GM12878 (cell line): Measurements from ENCODE around the gene HNRNPH1.

ENCODE experiments used
- EP300 ChIP-seq, 2 experiments: fragments of 150-350 bp in 1 of 2; IDR thresholded peaks; 2 replicates each; pipeline ENCODE4 v1.6.1; 2011 to 2012; ENCODE audit warnings: low read depth in 2 of 2, low read length in 2 of 2, borderline replicate concordance in 1 of 2, improper control_type of control experiment in 1 of 2, inconsistent platforms in 1 of 2; ENCODE audit not compliant: control insufficient read depth in 1 of 2
- HDAC2 ChIP-seq: fragments of 200-600 bp; sonication (generic); IDR thresholded peaks from 2 replicates; pipeline ENCODE4 v1.6.1; 2017
- POLR2A ChIP-seq: IDR thresholded peaks from 2 replicates; pipeline ENCODE4 v1.6.1; 2011; ENCODE audit warnings: low read depth, mild to moderate bottlenecking, low read length
- RAD21 ChIP-seq: IDR thresholded peaks from 2 replicates; pipeline ENCODE4 v1.6.1; 2011; ENCODE audit warnings: mild to moderate bottlenecking, low read depth, low read length, moderate library complexity; ENCODE audit not compliant: insufficient read depth
- RFX5 ChIP-seq: IDR thresholded peaks from 2 replicates; pipeline ENCODE4 v1.6.1; 2011; ENCODE audit warnings: low read depth, low read length, improper control_type of control experiment
- STAT3 ChIP-seq: IDR thresholded peaks from 2 replicates; pipeline ENCODE4 v1.6.1; 2011; ENCODE audit warnings: low read depth, low read length, improper control_type of control experiment
- ZNF384 ChIP-seq: IDR thresholded peaks from 2 replicates; pipeline ENCODE4 v1.6.1; 2012; ENCODE audit warnings: low read depth, mild to moderate bottlenecking, low read length, improper control_type of control experiment, borderline replicate concordance
- TF ChIP-seq, protein P1 (sequence below): IDR thresholded peaks from 2 replicates; pipeline ENCODE4 v1.6.1; 2012; ENCODE audit warnings: mild to moderate bottlenecking, low read depth, low read length
- TF ChIP-seq, protein P2 (sequence below), 3 experiments: IDR thresholded peaks in 2 of 3; conservative IDR thresholded peaks in 1 of 3; 2 replicates each; pipeline ENCODE4 v1.5.1; 2011; ENCODE audit warnings: low read depth in 3 of 3, low read length in 3 of 3, mild to moderate bottlenecking in 3 of 3, control low read depth in 2 of 3, moderate library complexity in 2 of 3, inconsistent platforms in 1 of 3, mixed read lengths in 1 of 3; ENCODE audit not compliant: control insufficient read depth in 2 of 3, insufficient read depth in 1 of 3; ENCODE audit errors: extremely low read depth in 1 of 3
- TF ChIP-seq, protein P3 (sequence below): IDR thresholded peaks from 2 replicates; pipeline ENCODE4 v1.6.1; 2011; ENCODE audit warnings: borderline replicate concordance, low read depth, mild to moderate bottlenecking, moderate library complexity, mixed read lengths, low read length; ENCODE audit not compliant: insufficient read depth; ENCODE audit errors: extremely low read length

DNA sequence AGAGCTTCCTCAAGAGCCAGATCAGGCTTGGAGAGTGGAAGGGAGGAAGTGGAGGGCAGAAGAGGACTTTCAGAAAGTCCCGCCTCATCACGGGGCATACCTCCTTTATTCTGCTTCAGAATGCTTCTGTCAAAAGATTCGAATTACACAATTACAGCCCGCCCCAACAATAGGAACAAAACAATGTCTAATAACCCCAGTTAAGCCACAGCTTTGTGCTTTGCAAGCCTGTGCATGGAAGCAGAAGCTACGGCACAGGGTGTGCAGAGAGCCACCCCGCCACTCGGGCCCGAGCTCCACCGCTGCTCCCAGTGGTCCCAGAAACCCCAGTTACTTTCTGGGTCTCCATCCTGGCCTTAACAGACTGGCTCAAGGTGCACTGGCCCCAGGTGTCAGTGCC, 23.5 kb downstream of the HNRNPH1 start:
- no peak for TF ChIP-seq STAT3
- TF ChIP-seq POLR2A = no peak
- no peak for TF ChIP-seq EP300 (IDR thresholded peaks at IDR 0.05; ENCODE audit: borderline replicate concordance in 1 of 2, control insufficient read depth in 1 of 2, low read depth in 2 of 2, low read length in 2 of 2)
- TF ChIP-seq, protein P1, sequence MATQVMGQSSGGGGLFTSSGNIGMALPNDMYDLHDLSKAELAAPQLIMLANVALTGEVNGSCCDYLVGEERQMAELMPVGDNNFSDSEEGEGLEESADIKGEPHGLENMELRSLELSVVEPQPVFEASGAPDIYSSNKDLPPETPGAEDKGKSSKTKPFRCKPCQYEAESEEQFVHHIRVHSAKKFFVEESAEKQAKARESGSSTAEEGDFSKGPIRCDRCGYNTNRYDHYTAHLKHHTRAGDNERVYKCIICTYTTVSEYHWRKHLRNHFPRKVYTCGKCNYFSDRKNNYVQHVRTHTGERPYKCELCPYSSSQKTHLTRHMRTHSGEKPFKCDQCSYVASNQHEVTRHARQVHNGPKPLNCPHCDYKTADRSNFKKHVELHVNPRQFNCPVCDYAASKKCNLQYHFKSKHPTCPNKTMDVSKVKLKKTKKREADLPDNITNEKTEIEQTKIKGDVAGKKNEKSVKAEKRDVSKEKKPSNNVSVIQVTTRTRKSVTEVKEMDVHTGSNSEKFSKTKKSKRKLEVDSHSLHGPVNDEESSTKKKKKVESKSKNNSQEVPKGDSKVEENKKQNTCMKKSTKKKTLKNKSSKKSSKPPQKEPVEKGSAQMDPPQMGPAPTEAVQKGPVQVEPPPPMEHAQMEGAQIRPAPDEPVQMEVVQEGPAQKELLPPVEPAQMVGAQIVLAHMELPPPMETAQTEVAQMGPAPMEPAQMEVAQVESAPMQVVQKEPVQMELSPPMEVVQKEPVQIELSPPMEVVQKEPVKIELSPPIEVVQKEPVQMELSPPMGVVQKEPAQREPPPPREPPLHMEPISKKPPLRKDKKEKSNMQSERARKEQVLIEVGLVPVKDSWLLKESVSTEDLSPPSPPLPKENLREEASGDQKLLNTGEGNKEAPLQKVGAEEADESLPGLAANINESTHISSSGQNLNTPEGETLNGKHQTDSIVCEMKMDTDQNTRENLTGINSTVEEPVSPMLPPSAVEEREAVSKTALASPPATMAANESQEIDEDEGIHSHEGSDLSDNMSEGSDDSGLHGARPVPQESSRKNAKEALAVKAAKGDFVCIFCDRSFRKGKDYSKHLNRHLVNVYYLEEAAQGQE = no peak
- TF ChIP-seq RFX5 = no peak
- TF ChIP-seq, protein P2, sequence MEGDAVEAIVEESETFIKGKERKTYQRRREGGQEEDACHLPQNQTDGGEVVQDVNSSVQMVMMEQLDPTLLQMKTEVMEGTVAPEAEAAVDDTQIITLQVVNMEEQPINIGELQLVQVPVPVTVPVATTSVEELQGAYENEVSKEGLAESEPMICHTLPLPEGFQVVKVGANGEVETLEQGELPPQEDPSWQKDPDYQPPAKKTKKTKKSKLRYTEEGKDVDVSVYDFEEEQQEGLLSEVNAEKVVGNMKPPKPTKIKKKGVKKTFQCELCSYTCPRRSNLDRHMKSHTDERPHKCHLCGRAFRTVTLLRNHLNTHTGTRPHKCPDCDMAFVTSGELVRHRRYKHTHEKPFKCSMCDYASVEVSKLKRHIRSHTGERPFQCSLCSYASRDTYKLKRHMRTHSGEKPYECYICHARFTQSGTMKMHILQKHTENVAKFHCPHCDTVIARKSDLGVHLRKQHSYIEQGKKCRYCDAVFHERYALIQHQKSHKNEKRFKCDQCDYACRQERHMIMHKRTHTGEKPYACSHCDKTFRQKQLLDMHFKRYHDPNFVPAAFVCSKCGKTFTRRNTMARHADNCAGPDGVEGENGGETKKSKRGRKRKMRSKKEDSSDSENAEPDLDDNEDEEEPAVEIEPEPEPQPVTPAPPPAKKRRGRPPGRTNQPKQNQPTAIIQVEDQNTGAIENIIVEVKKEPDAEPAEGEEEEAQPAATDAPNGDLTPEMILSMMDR (IDR thresholded peaks at IDR 0.05 in 2 of 3, conservative IDR thresholded peaks at IDR 0.05 in 1 of 3; ENCODE audit: control insufficient read depth in 2 of 3, extremely low read depth in 1 of 3, insufficient read depth in 1 of 3, low read depth in 3 of 3, low read length in 3 of 3) = no peak
- no peak for TF ChIP-seq ZNF384
- no peak for TF ChIP-seq RAD21
- TF ChIP-seq, protein P3, sequence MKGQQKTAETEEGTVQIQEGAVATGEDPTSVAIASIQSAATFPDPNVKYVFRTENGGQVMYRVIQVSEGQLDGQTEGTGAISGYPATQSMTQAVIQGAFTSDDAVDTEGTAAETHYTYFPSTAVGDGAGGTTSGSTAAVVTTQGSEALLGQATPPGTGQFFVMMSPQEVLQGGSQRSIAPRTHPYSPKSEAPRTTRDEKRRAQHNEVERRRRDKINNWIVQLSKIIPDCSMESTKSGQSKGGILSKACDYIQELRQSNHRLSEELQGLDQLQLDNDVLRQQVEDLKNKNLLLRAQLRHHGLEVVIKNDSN = no peak
- no peak for TF ChIP-seq HDAC2
